NCI-H1105 treated with DMSO at 0.1 percent for 48 hours (cell line): Measurements from ENCODE around the gene C4orf33.
"Not testable (repeated sequence)": the region's sequence is repeated elsewhere in the genome, so short reads cannot be mapped to it uniquely, and the experiment has no call there.

Experiments
- DNase-seq: peaks from one replicate; lab custom pipeline; 2025; lab: John Stamatoyannopoulos, UW

C4orf33 gene

DNA sequence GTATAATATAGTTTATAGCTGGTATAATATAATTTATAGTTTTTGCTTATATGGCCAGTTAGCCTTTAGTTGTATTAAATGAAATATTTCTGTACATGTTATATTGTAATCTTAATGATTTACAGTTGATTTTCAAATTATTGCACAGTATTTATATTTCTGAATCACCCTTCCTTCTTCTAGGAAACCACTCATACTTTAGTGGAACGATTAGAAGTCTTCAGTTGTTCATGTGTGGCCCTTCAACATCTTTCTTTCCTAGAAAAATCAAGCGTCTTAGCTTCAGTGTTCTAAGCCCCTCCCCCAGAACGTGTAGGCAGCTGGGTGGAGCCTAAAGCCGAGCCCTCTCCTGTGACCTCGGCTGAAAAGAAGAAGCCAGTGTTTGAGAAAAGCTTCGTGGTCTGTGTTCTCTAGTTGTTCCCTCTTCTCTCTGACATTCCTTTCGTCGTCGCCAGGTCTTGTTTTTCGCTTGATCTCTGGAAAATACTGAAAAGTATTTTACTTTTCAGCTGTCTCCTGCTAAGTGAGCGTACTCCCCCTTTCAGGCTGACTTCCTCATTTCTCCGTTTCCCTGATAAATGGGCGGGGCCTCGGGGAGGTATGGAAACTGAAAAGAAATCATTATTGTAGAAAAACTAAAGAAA, at the start of gene C4orf33:
Gene C4orf33 (plus strand): TSS at position 342 of the 644 bp plus-strand sequence. CDS start 6,459 bp downstream, outside the sequence.
- DNase-seq = peak; percentile 25

DNA sequence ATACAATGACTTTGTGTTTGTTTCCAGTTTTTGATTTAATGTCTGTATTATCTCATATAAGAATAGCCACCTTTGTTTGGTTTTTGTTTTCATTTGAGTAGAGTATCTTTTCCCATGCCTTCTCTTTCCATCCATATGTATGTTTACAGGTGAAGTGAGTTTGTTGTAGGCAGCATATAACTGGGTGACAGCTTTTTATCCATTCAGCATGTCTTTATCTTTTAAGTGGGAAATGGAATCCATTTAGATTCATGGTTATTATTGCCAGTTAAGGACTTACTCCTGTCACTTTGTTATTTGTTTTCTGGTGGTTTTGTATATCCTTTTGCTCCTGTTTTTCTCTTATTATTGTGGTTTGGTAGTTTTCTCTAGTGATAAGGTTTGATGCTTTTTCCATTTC, 36.9 kb upstream of the C4orf33 start:
- DNase-seq = no peak

- no peak for DNase-seq
Measured at GRCh38 chr4:129062580-129062979, 33.4 kb upstream of the C4orf33 start.

DNA sequence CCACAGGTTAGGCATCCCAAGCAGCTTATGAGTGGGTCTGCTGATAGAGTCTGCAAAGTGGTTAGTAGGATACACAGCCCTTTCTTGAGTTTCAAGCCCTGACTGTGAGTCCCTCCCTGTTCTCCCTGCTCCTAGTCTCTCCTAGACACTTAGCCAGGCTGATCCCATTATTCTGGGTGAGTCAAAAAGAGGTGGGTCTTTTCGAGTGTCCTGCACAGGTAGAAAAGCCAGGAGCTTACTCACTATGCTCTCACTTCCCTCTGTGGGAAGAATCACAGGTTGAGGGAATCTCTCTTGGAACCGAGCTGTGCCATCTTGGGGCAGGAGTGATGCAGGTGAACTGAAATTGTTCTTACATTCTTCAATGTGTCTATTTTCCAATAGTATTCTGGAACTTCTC, 32.3 kb upstream of the C4orf33 start:
- DNase-seq = no peak

DNA sequence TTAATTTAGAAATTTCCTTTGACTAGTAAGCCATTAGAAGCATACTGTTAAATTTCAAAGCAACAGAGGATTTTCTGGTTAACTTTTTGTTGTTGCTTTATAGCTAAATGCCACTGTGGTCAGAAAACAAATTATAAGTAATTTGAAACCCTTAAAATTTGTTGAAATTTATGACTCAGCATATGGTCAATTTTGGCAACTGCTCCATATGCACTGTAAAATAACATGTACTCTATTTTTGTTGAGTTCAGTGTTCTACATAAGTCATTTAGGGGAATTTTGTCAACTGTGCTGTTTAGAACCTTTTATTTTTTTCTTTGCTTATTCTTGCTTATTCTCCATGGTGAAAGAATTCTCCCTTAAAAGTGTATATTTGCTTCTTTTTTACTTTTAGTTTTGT, 31.2 kb upstream of the C4orf33 start:
- no peak for DNase-seq

- DNase-seq = not testable (repeated sequence)
Measured at GRCh38 chr4:129069537-129069936, 26.4 kb upstream of the C4orf33 start.

DNA sequence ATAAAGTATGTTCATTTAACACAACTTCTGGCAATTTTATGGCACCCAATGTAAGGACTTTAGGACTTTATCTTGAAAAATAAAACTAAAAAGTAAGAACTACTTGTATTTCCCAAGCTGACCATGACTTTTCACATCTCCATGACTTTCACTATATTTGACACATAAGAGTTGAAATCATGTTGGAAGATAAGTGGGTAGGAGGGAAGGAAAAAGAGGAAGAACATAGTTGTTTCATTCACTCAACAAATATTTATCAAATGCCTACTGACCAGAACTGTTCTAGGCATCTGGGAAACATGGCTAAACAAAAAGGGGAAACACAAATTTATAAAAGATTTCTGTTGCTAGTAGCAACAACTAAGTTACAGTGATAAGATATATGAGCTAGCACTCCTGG, 18.6 kb upstream of the C4orf33 start:
- DNase-seq = no peak

- DNase-seq = no peak
Measured at GRCh38 chr4:129080129-129080528, 15.8 kb upstream of the C4orf33 start.

DNA sequence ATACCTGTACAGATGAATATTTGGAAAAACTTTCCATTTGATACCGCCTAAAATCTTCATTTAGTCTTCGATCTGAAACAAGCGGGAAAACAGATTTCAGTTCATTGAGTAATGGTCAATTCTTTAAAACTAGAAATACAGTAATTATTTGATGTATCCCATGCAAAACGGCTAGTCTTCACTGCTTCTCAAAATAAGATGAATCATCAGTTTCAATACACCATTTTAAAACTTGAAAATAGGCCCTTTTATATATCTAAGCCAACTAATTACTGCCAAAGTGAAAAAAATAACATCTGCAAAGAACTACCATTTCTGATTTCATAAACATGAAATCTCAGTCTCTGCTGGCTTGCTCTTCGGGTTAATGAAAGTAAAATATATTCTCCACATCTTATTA, 13.7 kb upstream of the C4orf33 start:
- no peak for DNase-seq

DNA sequence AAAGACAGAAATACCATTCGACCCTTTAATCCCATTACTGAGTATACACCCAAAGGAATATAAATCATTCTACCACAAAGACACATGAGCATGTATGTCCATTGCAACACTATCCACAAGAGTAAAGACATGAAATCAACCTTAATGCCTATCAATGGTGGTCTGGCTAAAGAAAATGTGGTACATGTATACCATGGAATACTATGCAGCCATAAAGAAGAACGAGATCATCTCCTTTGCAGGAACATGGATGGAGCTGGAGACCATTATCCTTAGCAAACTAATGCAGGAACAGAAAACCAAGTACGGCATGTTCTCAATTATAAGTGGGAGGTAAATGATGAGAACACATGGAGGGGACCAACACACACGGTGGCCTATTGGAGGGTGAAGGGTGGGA, 10.5 kb upstream of the C4orf33 start:
- no peak for DNase-seq

DNA sequence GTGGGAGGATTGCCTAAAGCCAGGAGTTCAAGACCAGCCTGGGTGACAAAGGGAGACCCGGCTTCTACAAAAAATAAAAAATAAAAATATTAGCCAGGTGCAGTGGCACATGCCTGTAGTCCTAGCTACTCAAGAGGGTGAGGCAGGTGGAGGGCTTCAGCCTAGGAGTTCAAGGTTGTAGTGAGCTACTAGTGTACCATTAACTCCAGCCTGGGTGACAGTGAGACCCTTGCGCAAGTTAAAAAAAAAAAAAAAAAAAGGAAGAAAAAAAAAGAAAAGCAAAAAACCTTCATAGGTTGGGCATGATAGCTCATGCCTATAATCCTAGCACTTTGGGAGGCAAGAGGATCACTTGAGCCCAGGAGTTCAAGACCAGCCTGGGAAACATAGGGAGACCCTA, 8.4 kb upstream of the C4orf33 start:
- DNase-seq = no peak

GRCh38 chr4:129092631-129093190, 3.2 kb upstream of the C4orf33 start:
- no peak for DNase-seq

DNA sequence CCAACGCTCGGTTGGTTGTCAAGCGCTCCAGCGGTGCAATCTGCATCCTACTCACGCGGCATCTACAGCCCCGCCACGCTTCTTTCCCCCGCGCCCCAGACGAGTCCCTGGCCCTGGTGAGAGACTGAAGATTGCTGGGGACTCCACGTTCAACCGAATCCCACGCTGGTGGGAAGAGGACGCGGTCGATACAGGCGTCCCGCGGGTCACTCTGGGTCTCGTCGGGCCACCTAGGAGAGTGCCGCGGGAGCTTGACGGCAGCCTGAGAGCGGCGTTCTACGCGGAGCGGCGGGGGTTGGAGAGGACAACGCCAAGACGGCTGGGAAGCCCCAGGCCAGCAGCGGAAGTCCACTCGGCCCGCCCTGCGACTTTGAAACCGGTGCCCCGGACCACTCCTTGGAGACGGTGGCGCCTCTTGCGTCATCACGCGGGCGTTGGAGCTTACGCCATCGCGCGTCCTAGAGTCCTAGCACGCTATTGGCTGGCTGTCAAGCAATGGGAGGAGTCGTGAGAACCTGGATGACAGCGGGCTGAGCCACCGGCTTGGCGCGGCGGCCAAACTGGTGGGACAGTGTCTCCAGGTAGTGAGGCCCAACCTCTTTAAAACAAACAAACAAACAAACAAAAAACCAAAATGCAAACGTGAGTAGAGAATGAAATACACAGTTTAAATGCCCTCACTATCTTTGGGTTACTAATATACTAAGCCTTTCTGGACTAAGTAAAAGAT, 2.6 kb upstream of the C4orf33 start, which contains the start of gene SCLT1:
Gene SCLT1 (minus strand): TSS at position 349 of the 730 bp plus-strand sequence. CDS start 436 bp downstream, outside the sequence.
- DNase-seq = peak; percentile 85

GRCh38 chr4:129094347-129094746, 1.6 kb upstream of the C4orf33 start:
- no peak for DNase-seq

DNA sequence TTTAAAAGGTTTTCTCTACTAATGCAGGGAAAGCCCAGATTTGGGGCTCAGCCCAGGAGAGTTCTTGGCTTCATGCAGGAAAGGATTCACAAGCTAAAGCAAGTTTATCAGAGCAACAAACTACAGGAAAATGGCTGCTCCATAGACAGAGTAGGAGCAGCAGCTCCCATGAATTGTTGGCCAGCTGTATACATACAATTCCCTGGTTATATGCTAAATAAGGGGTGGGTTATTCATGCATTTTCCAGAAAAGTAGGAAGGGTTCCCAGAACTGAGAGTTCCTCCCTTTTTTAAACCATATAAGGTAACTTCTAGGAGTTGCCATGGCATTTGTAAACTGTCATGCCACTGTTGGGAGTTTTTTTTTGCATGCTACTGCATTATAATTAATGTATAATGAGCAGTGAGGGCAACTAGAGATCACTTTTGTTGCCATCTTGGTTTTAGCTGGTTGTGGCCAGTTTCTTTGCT, 2.6 kb downstream of the C4orf33 start:
- DNase-seq = no peak

- no peak for DNase-seq
Measured at GRCh38 chr4:129109965-129110824, 14.2 kb downstream of the C4orf33 start.

GRCh38 chr4:129110931-129111330, 15.0 kb downstream of the C4orf33 start:
- no peak for DNase-seq

- no peak for DNase-seq
Measured at GRCh38 chr4:129111919-129112318, 16.0 kb downstream of the C4orf33 start.

DNA sequence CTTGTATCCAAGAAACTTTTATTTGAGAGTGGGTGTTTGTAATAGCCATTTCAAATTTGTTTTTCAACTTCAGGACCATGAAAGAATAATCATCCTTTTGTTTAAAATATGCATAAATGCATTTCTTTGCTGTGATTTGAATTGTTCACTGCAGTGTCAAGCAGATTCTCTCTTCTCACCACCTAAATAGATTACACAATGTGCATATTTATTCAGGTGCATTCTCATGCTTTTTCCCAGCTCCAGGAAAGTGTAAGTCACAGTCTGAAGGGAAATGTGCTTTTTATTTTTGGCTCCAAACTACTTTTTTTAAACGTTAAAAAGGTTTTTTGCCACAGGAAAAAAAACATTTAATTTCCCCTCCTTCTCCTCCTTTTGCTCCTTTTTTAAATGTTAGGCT, 17.5 kb downstream of the C4orf33 start:
- no peak for DNase-seq

- no peak for DNase-seq
Measured at GRCh38 chr4:129113919-129114318, 18.0 kb downstream of the C4orf33 start.

GRCh38 chr4:129117705-129118104, 21.8 kb downstream of the C4orf33 start:
- DNase-seq = no peak

GRCh38 chr4:129126614-129127013, 30.7 kb downstream of the C4orf33 start:
- not testable (repeated sequence) for DNase-seq
